GM12878 (cell line): Measurements from ENCODE around the gene LEP. TPM values are rescaled to one million over a fixed set of nuclear protein-coding genes. Genes with fewer than 3 reads are reported as not detected.

Experiments used
- ATAC-seq: fragments of 200-7000 bp; cut with Tn5 transposase; 3 replicates; pipeline ENCODE4 v1.9.1; 2020; ENCODE audit warnings: mild to moderate bottlenecking, moderate library complexity
- BruUV-seq: library from RNA; stranded (reverse); fragments of 400-500 nt; replicated peaks from 2 replicates; lab custom pipeline; 2021; lab: Mats Ljungman, UMichigan
- CTCF ChIA-PET: fragments of 300-600 bp; sonication (Branson Sonifier 250); formaldehyde crosslinking; extraction: SDS; loops from one replicate; lab custom pipeline; 2021; ENCODE audit warnings: inconsistent platforms; lab: Yijun Ruan, JAX
- POLR2A ChIA-PET: fragments of 350-600 bp; formaldehyde crosslinking; extraction: SDS; loops from one replicate; lab custom pipeline; 2021; ENCODE audit warnings: inconsistent platforms; lab: Charles Lee
- RAD21 ChIA-PET: fragments of 300-600 bp; sonication (Branson Sonifier 250); formaldehyde crosslinking; loops from one replicate; lab custom pipeline; 2023; ENCODE audit warnings: antibody characterized with exemption; ENCODE audit not compliant: unreplicated experiment; lab: Charles Lee
- SMC1A ChIA-PET: fragments of 300-600 bp; sonication (Branson Sonifier 250); formaldehyde crosslinking; loops from one replicate; lab custom pipeline; 2023; ENCODE audit not compliant: unreplicated experiment, uncharacterized antibody; lab: Charles Lee
- DNase-seq: peaks from one replicate; pipeline ENCODE4 v3.0.0-alpha.2; 2011; ENCODE audit warnings: low read depth, low spot score
- FAIRE-seq: peaks from 3 replicates; lab custom pipeline; 2011; peaks lifted over from hg19 to GRCh38; lab: Jason Lieb, UNC
- H2AFZ ChIP-seq: 2 replicates; pipeline ENCODE4 v1.6.0; 2011; ENCODE audit warnings: low read depth, low read length, control low read depth; ENCODE audit not compliant: control insufficient read depth
- H3K27ac ChIP-seq: 2 replicates; pipeline ENCODE4 v1.5.1; 2011; ENCODE audit warnings: control low read depth; ENCODE audit not compliant: control insufficient read depth, insufficient read depth
- H3K27me3 ChIP-seq, 2 experiments: replicated peaks in 1 of 2; 2 replicates each; pipeline versions ENCODE4 v1.6.0 to v1.6.1; 2011; ENCODE audit warnings: low read length in 1 of 2; ENCODE audit not compliant: control insufficient read depth in 2 of 2, insufficient read depth in 2 of 2
- H3K36me3 ChIP-seq, 2 experiments: 2 replicates each; pipeline ENCODE4 v1.5.1; 2011; ENCODE audit warnings: low read length in 1 of 2; ENCODE audit not compliant: control insufficient read depth in 2 of 2, insufficient read depth in 2 of 2
- H3K4me1 ChIP-seq: 2 replicates; pipeline ENCODE4 v1.6.1; 2011; ENCODE audit warnings: mild to moderate bottlenecking, low read length, moderate library complexity, mixed read lengths; ENCODE audit not compliant: control insufficient read depth, insufficient read depth
- H3K4me2 ChIP-seq: 2 replicates; pipeline ENCODE4 v1.6.0; 2011; ENCODE audit warnings: control low read depth; ENCODE audit not compliant: control insufficient read depth, insufficient read depth
- H3K4me3 ChIP-seq: fragments of 200-600 bp; sonication (generic); 2 replicates; pipeline ENCODE4 v1.5.1; 2016
- H3K79me2 ChIP-seq: 2 replicates; pipeline ENCODE4 v1.6.0; 2011; ENCODE audit warnings: low read length; ENCODE audit not compliant: control insufficient read depth, insufficient read depth
- H3K9ac ChIP-seq: 2 replicates; pipeline ENCODE4 v1.8.0; 2011; ENCODE audit warnings: low read length, control low read depth, mixed read lengths; ENCODE audit not compliant: control insufficient read depth, insufficient read depth
- H3K9me3 ChIP-seq: replicated peaks from 3 replicates; pipeline ENCODE4 v1.5.1; 2011; ENCODE audit warnings: mild to moderate bottlenecking, low read length; ENCODE audit not compliant: control insufficient read depth, insufficient read depth
- H4K20me1 ChIP-seq: 2 replicates; pipeline ENCODE4 v1.6.0; 2011; ENCODE audit not compliant: control insufficient read depth, insufficient read depth
- CHD2 ChIP-seq: IDR thresholded peaks from 2 replicates; pipeline ENCODE4 v1.6.1; 2011; ENCODE audit warnings: low read depth, low read length, improper control_type of control experiment, borderline replicate concordance
- FOS ChIP-seq: IDR thresholded peaks from 3 replicates; pipeline ENCODE4 v1.6.1; 2011; ENCODE audit warnings: borderline replicate concordance; ENCODE audit not compliant: insufficient read length; ENCODE audit errors: extremely low read depth
- HCFC1 ChIP-seq: fragments of 150-350 bp; IDR thresholded peaks from 2 replicates; pipeline ENCODE4 v1.6.1; 2014; ENCODE audit warnings: low read length
- IKZF1 ChIP-seq: fragments of 450-650 bp; conservative IDR thresholded peaks from 2 replicates; pipeline ENCODE4 v1.6.1; 2017; ENCODE audit warnings: antibody characterized with exemption, mild to moderate bottlenecking
- SIN3A ChIP-seq: IDR thresholded peaks from 2 replicates; pipeline ENCODE4 v1.6.1; 2012; ENCODE audit warnings: low read depth, low read length, improper control_type of control experiment
- SPI1 ChIP-seq: IDR thresholded peaks from 2 replicates; pipeline ENCODE4 v1.6.1; 2011; ENCODE audit warnings: low read depth, mild to moderate bottlenecking, low read length, moderate library complexity, borderline replicate concordance; ENCODE audit not compliant: insufficient read depth
- SUPT20H ChIP-seq: IDR thresholded peaks from 2 replicates; pipeline ENCODE4 v1.6.1; 2011; ENCODE audit warnings: low read depth, mild to moderate bottlenecking, low read length, moderate library complexity, borderline replicate concordance; ENCODE audit not compliant: control insufficient read depth
- WRNIP1 ChIP-seq: IDR thresholded peaks from 2 replicates; pipeline ENCODE4 v1.6.1; 2011; ENCODE audit warnings: low read depth, low read length, improper control_type of control experiment, borderline replicate concordance
- WGBS: methylation state at CpG from one replicate; pipeline ENCODE4 v1.1.6; 2016; ENCODE audit warnings: low lambda C conversion rate; ENCODE audit not compliant: insufficient replicate concordance, insufficient coverage; ENCODE audit errors: missing lambda C conversion rate; 5-methylcytosine and 5-hydroxymethylcytosine counted together
- in situ Hi-C: fragments of 300-500 bp; cut with MboI; formaldehyde crosslinking; loops from 9 replicates; pipeline ENCODE4 v1.14.3; 2018; ENCODE audit warnings: mixed read lengths
- intact Hi-C: fragments of 100-400 bp; cut with micrococcal nuclease; formaldehyde crosslinking; loops from one replicate; pipeline ENCODE4 v1.14.2; 2022; ENCODE audit not compliant: unreplicated experiment
- polyA plus RNA-seq, 11 experiments: library from polyadenylated mRNA; depleted of rRNA in 4 of 11; unstranded in 6 of 11; stranded (reverse) in 5 of 11; fragments of >200 nt; fragmentation: Nextera tagmentation in 4 of 11; fragmentation: Illumina TruSeq in 1 of 11; extraction: Ambion mirVana in 4 of 11; extraction: Trizol in 1 of 11; gene quantifications; 1 replicate in 1 of 11; 2 replicates in 10 of 11; pipeline versions ENCODE4 v1.2.1 to v1.2.3, GENCODE V29; 2011 to 2016; ENCODE audit warnings: inconsistent platforms in 2 of 11, missing spikeins in 2 of 11, low read depth in 1 of 11
- total RNA-seq, 4 experiments: library from RNA; depleted of rRNA in 3 of 4; stranded (reverse); fragments of >200 nt in 3 of 4; fragmentation: Illumina TruSeq in 1 of 4; extraction: Trizol in 1 of 4; gene quantifications; 2 replicates each; pipeline versions ENCODE4 v1.2.1 to v1.2.3, GENCODE V29; 2013 to 2021
- TF ChIP-seq, protein P1 (sequence below): IDR thresholded peaks from 2 replicates; pipeline ENCODE4 v1.6.1; 2011; ENCODE audit warnings: low read depth, mild to moderate bottlenecking, low read length, moderate library complexity, borderline replicate concordance; ENCODE audit errors: extremely low read depth
- TF ChIP-seq, protein P2 (sequence below): IDR thresholded peaks from 2 replicates; pipeline ENCODE4 v1.6.1; 2011; ENCODE audit warnings: low read depth, low read length, improper control_type of control experiment, borderline replicate concordance
- TF ChIP-seq, protein P3 (sequence below): fragments of 450-650 bp; IDR thresholded peaks from 2 replicates; pipeline ENCODE4 v1.6.1; 2018; ENCODE audit warnings: borderline replicate concordance, mild to moderate bottlenecking; ENCODE audit not compliant: partially characterized antibody

Gene LEP
- total and polyA plus RNA-seq, 10 of the 15 experiments (the other 5 are each of a cell fraction or from before 2014, with no cell fraction given) = not detected

DNA sequence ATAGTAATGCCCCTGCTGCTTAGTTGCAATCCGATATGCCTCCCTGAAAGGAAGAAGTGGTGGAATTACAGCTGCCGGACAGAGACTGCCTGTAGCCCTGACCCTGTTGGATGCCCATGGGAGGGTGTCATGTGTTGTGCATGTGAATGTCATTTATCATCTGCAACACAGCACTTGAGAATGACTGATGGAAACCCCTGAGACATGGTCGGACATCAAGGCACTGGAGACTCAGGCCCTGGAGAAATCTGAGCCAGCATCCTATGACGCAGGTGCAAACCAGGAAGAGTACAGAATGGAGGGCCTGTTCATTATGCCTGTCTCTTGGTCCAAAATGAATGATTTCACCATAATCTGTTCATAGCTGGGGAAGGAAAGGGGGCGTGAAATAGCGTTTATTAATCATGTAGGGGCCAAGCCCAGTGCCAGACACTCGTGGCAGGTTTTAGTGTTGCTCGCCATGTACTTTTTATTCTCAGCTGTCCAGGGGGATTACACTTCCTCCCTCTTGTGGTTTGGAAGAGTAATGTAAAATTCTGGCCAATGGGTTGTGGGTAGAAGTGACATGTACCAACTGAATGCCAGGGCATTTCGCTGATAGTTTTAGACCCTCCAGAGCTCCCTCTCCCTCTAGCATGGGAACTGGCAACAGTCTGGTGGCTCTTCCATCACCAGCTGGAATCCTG, 23.0 kb upstream of the LEP start:
- intact Hi-C loops = no loop called here

DNA sequence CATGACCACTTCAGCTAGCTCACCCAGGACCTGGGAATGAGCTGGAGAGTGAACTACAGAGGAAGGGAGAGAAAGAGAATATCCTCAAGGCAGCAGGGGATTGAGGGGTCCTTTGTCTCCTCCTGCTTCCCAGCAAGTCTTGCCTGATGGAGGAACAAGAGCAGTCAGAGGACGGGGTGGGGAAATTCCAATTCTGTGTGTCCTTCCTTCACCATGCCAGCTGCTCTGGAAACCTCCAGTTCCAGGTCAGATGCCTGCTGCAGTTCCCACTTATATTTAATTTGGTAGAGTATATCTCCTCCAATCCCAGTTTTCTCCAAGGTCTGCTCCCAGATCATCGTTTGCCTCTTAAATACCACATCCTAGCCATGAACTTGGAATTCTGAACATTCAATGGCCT, 21.4 kb upstream of the LEP start:
- SMC1A ChIA-PET = interaction anchor here (1.5 kb wide), 1 partner anchor 511 kb away, joined by 6 read pairs; no protein-coding TSS in a partner anchor
- POLR2A ChIA-PET = no interaction called here
- no TSS peak for BruUV-seq
- Histone ChIP-seq H3K79me2 (no peaks in the 10 kb centered on the region), H2AFZ (no peak overlapping the region), H3K27ac (no peak overlapping the region), H4K20me1 (no peaks in the 10 kb centered on the region), H3K4me2 (no peak overlapping the region), H3K9me3 (no peaks in the 10 kb centered on the region), H3K9ac (no peak overlapping the region), H3K36me3 (no peaks in the 10 kb centered on the region), H3K4me1 (no peaks in the 10 kb centered on the region), H3K4me3 (no peak overlapping the region), H3K27me3 (peaks cover 0 to 1% of the 10 kb centered on the region in 2 experiments; a peak in 2 of 4 replicates)
- RAD21 ChIA-PET = no interaction called here
- FAIRE-seq = no peak
- in situ Hi-C loops = no loop called here
- ATAC-seq = no peak
- DNase-seq = no peak
- 17% methylated on average over 2 of the region's 2 CpGs for WGBS
- CTCF ChIA-PET = interaction anchor here (1.1 kb wide), 1 partner anchor 10 kb away, joined by 4 read pairs; no protein-coding TSS in a partner anchor
- intact Hi-C loops = no loop called here
- TF ChIP-seq, protein P1, sequence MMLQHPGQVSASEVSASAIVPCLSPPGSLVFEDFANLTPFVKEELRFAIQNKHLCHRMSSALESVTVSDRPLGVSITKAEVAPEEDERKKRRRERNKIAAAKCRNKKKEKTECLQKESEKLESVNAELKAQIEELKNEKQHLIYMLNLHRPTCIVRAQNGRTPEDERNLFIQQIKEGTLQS = no peak
- no peak for TF ChIP-seq IKZF1
- TF ChIP-seq WRNIP1 = no peak
- no peak for TF ChIP-seq CHD2
- TF ChIP-seq SUPT20H = no peak
- TF ChIP-seq HCFC1 = no peak
- no peak for TF ChIP-seq SIN3A
- TF ChIP-seq FOS = no peak
- TF ChIP-seq, protein P2, sequence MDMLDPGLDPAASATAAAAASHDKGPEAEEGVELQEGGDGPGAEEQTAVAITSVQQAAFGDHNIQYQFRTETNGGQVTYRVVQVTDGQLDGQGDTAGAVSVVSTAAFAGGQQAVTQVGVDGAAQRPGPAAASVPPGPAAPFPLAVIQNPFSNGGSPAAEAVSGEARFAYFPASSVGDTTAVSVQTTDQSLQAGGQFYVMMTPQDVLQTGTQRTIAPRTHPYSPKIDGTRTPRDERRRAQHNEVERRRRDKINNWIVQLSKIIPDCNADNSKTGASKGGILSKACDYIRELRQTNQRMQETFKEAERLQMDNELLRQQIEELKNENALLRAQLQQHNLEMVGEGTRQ = no peak
- TF ChIP-seq, protein P3, sequence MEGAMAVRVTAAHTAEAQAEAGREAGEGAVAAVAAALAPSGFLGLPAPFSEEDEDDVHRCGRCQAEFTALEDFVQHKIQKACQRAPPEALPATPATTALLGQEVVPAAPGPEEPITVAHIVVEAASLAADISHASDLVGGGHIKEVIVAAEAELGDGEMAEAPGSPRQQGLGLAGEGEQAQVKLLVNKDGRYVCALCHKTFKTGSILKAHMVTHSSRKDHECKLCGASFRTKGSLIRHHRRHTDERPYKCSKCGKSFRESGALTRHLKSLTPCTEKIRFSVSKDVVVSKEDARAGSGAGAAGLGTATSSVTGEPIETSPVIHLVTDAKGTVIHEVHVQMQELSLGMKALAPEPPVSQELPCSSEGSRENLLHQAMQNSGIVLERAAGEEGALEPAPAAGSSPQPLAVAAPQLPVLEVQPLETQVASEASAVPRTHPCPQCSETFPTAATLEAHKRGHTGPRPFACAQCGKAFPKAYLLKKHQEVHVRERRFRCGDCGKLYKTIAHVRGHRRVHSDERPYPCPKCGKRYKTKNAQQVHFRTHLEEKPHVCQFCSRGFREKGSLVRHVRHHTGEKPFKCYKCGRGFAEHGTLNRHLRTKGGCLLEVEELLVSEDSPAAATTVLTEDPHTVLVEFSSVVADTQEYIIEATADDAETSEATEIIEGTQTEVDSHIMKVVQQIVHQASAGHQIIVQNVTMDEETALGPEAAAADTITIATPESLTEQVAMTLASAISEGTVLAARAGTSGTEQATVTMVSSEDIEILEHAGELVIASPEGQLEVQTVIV = no peak

More for the DNA sequence above, 23.0 kb upstream of the LEP start:
- Histone ChIP-seq H4K20me1 (no peaks in the 10 kb centered on the region), H3K9ac (no peak overlapping the region), H3K36me3 (no peaks in the 10 kb centered on the region), H3K27me3 (peaks cover 0 to 1% of the 10 kb centered on the region in 2 experiments; a peak in 2 of 4 replicates), H3K27ac (no peak overlapping the region), H3K4me2 (no peak overlapping the region), H3K4me1 (no peaks in the 10 kb centered on the region), H3K4me3 (no peak overlapping the region), H3K9me3 (no peaks in the 10 kb centered on the region), H3K79me2 (no peaks in the 10 kb centered on the region), H2AFZ (no peak overlapping the region)
- 45% methylated on average over 9 of the region's 9 CpGs for WGBS
- ChIA-PET POLR2A (no interaction called here), CTCF (interaction anchor here (1.0 kb wide), 1 partner anchor 11 kb away, joined by 3 read pairs; no protein-coding TSS in a partner anchor), SMC1A (interaction anchor here (1.4 to 1.5 kb wide), 2 partner anchors 76 to 509 kb away, joined by 5 to 6 read pairs; no protein-coding TSS in a partner anchor), RAD21 (no interaction called here)
- in situ Hi-C loops = no loop called here
- 0 out of 2 replicates have a peak, but pooled peaks have one; percentile 3 for TF ChIP-seq SPI1
- TF ChIP-seq IKZF1 = no peak
- DNase-seq (no peak), FAIRE-seq (no peak), ATAC-seq (no peak)
- no TSS peak for BruUV-seq
